Skin epidermis (tissue), 12 donors: ENCODE results near the gene TLCD4.
"Not testable (repeated sequence)": the region's sequence is repeated elsewhere in the genome, so short reads cannot be mapped to it uniquely, and the experiment has no call there.

Experiments used
- H3K27ac ChIP-seq, 21 experiments: fragments of 200-600 bp; sonication (generic) in 11 of 21; one replicate each; pipeline ENCODE4 v1.5.0; 2020; ENCODE audit warnings: mild to moderate bottlenecking in 3 of 21, inconsistent platforms in 2 of 21, moderate library complexity in 2 of 21
- H3K4me3 ChIP-seq, 7 experiments: fragments of 200-600 bp; sonication (generic) in 2 of 7; one replicate each; pipeline ENCODE4 v1.5.0; 2020; ENCODE audit warnings: inconsistent platforms in 2 of 7, mild to moderate bottlenecking in 2 of 7, moderate library complexity in 1 of 7

The TLCD4 gene, protein sequence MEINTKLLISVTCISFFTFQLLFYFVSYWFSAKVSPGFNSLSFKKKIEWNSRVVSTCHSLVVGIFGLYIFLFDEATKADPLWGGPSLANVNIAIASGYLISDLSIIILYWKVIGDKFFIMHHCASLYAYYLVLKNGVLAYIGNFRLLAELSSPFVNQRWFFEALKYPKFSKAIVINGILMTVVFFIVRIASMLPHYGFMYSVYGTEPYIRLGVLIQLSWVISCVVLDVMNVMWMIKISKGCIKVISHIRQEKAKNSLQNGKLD

DNA sequence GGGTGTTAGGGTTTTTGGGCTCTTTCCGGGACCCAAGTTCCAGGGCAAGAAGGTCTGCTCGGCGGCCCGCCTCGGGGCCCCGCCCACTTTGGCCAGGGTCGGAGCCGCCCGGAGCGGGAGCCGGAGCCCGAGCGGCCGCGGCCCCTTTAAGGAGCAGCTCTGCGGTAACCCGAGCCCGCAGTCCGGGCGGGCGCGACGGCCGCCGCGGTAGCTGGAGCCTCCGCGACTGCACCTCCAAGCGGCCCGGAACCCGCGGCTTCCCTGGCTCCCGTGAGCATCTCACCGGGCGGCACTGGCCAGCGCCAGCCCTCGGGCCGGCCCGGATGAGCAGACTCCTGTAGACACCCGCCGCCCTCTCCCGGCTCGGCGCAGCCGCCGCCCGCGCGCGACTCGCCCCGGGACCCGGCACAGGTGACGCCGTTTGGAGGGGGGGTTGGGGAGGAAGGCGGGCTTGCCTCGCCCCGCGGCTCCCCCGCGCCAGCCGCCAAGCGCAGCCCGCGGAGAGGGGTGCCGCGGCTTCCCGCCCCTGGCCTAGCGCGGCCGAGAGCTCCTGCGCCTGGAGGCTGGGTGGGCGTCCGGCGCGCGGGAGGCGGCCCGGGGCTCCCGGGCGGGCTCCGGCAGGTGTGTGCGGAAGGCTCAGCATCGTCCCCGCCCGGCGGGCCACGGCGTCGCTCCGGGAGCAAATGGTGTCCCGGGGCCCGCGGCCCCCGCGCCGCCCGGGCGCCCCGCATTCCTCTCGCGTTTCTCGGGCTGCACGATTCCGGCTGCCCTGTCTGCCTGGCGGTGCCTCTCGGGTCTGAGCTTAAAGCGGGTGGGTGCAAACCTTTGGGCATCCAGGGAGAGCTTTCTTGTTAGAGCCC is at the start of gene TLCD4:
Gene TLCD4, plus strand, starts transcription at position 149 of the 860 bp plus-strand sequence. CDS start 26,547 bp downstream, outside the sequence.
- Histone ChIP-seq H3K4me3 (peak within 1 kb of the TSS; percentile 42 to 67 (median 58)), H3K27ac (peak within 1 kb of the TSS in 8 of 21 experiments; percentile 7 to 70 (median 27))

DNA sequence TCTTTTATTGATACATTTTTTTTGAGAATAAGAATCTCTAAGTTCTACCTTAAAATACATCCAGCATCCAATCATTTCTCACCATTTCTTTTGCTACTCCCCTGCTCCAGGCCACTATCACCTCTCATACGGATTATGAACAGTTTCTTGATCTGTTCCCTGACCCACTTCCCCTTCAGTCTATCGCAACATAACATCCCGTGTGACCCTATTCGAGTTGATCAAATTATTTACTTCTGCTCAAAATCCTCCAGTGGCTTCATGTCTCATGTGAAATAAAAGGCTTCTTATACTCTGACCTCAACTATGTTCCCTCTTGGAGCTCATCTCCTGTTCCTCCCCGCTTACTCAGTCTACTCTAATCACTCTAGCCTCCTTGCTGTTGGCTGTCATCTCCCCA is 49.6 kb upstream of the TLCD4 start:
- Histone ChIP-seq H3K4me3 (no peak overlapping the region), H3K27ac (no peak overlapping the region)

DNA sequence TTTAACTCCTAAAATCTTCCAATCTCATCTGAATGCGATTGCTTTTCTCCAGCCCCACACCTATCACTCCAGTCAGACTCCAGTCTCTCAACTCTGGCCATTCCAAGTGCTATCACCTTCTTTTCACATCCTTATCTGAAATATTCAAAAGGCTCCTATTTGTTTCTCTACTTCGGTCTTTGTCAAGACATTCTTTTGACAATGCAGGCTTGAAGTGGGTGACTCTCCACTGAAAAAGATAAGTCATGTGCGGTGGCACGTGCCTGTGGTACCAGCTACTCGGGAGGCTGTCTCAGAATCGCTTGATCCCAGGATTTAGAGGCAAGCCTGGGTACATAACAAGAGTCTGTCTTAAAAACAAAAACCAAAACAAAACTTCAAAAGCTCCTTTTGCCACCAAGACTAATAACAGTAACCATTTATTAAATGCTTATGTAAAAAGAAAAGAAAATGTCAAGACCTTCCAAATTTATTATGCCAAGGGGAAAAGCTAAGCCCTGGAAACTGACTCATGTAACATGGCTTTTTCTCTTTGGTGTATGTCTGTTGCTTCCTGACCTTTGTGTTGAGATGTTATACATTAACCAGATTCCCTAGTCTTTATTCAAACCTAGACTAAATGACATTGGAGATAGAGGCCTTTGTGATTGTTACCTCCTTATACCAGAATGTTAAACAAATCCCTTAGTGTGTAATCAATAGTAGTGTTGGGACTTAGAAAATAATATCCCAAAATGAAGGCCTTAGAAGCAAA is 48.0 kb upstream of the TLCD4 start:
- H3K27ac ChIP-seq, result no peak overlapping the region
- no peak overlapping the region for H3K4me3 ChIP-seq

DNA sequence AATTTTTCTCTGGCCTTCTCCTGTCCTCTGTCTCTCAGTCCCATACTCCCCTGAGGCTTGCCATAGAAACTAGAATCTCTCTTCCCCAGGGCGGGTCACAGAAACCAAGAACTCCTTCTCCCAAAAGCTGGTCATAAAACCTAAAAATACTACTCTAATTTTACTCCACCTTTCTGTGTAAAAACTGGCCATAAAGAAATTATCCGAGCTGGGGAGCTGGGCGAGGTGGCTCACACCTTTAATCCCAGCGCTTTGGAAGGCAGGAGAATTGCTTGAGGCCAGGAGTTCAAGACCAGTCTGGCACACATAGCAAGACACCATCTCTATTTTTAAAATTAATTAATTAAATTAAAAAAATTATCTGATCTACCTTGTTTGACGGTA is 47.5 kb upstream of the TLCD4 start:
- no peak overlapping the region for H3K4me3 ChIP-seq
- H3K27ac ChIP-seq, result no peak overlapping the region

DNA sequence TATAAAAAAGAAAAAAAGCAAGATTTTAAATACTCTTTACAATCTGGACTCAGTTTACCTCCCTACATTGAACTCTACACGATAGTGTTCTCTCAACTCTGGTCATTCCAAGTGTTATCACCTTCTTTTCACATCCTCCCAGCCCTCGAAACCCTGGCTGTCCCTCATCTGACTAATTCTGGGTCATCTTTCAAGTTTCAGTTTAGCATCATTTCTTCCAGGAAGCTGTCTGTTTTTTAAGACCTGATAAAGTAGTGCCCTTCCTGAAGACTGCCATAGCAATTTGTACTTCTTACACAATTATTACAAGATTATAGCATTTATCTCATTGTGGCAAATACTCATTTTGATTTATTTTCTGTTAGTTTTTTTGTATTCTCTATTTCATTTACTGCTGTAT is 45.6 kb upstream of the TLCD4 start:
- H3K4me3 ChIP-seq, result peak overlapping the region in 2 of 7 experiments; percentile 56 to 61
- H3K27ac ChIP-seq, result peak overlapping the region in 5 of 21 experiments; percentile 83 to 93 (median 86)

DNA sequence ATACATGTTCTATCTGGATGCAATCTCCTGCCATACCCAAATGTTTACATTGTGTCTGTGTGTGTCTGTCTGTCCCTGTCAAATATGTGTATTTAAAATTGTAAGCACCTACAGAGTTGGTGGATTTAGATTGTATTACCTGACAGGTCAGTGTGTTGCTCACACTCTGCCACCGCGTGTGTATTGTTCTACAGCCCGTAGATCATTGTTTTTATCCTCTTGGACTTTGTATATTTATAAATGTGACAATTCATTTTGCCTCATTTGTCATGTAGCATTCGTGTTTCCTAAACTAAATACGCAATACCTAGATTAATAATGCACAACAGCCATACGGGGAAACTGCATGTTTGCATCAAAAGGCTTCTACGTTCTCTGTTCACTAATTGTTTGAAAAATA is 45.0 kb upstream of the TLCD4 start:
- H3K27ac ChIP-seq, result peak overlapping the region in 20 of 21 experiments; percentile 82 to 96 (median 93)

DNA sequence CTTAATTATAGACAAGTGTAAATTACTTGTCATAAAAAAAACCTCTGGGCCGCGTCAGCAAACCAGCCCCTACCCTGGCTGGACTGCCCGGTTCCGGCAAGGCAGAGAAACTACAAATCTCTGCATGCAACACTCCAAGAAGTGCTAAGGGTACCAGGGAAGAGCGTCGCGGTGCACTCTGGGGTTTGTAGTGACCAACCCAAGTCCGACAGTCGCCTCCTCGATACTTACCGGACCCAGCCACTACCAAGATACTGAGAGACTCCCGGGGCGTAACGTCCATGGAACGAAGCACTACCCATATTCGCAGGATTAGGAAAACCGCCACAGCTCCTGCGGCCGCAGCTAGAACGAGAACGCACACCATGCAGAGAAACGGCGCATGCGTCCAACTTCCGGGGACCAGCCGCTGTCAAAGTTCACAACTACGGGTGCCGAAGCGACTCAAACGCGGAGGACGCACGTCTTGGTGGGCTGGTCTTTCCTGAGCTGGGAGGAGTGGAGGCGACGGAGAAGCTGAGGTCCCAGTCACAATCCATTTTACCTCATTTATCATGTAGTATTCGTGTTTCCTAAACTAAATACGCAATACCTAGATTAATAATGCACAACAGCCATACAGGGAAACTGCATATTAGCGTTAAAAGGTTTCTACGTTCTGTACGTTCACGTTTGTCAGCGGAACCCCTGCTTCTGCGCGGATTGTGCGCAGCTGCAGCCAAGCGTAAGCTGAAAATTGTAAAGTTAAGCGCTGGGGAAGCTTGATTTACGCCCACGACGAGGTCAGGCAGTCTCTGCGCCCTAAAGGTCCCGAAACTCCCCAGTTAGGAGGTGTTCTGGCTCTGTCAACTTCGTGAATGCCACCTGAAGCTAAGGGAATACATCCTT is 44.4 kb upstream of the TLCD4 start, which contains the start of gene ALG14:
Gene ALG14, minus strand, starts transcription at position 420 of the 888 bp plus-strand sequence. Its CDS starts 53 bp downstream, at position 367.
- peak within 1 kb of the TSS; percentile 48 to 63 (median 56) for H3K4me3 ChIP-seq
- H3K27ac ChIP-seq, result peak within 1 kb of the TSS in 20 of 21 experiments; percentile 82 to 96 (median 93)

More for the DNA sequence above, 45.0 kb upstream of the TLCD4 start:
- peak overlapping the region; percentile 48 to 63 (median 56) for H3K4me3 ChIP-seq

DNA sequence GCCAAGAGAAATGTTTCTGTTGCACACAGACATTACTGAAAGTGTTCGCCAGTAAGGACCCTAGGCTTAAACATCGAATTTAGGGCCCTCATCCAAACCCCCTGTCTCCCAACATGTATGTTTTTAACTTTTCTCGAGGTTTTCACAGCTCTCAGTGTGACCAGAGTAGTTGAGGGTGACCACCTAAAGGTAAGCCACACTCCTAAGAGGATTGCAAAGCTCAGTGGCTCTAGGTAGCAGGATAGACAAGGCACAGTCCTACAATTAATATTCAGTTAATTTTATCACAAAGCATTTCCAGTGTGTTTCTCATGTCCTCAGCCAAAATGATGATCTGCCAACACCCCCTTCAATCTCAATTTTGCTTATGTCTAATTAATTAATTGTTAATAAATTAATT is 43.7 kb upstream of the TLCD4 start:
- peak overlapping the region; percentile 48 to 63 (median 56) for H3K4me3 ChIP-seq
- H3K27ac ChIP-seq, result peak overlapping the region in 19 of 21 experiments; percentile 82 to 96 (median 93)

DNA sequence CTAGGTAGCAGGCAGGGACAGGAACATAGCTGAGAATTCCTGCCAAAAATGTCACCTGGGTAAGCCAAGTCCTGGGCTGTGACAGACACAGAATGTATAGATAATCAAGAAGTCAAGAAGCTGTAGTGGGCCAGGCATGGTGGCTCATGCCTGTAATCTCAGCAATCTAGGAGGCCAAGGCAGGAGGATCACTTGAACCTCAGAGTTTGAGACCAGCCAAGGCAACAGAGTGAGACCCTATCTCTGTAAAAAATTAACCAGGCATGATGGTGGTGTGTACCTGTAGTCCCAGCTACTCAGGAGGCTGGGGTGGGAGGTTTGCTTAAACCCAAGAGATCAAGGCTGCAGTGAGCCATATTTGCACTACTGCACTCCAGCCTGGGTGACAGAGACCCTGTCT is 41.1 kb upstream of the TLCD4 start:
- no peak overlapping the region for H3K4me3 ChIP-seq
- H3K27ac ChIP-seq, result no peak overlapping the region

DNA sequence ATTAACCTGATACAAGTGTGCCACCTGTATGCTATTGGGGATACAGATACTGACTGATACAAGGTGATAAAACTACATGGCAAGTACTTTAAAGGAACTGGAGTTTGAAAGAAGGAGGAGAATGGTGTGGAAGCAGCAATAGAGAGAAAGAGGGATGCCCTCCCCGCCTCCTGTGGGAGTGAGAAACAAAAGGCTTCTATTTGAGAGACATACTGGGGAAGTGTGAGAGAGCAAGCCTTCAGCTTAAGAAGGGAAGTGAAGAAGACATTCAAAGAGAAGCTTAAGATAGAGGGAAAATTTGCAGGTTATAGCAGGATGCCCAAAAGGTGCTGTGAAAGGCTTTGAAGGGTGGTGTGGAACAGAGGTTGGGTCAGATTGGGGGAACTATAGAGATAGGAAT is 36.7 kb upstream of the TLCD4 start:
- Histone ChIP-seq H3K27ac (no peak overlapping the region), H3K4me3 (no peak overlapping the region)

DNA sequence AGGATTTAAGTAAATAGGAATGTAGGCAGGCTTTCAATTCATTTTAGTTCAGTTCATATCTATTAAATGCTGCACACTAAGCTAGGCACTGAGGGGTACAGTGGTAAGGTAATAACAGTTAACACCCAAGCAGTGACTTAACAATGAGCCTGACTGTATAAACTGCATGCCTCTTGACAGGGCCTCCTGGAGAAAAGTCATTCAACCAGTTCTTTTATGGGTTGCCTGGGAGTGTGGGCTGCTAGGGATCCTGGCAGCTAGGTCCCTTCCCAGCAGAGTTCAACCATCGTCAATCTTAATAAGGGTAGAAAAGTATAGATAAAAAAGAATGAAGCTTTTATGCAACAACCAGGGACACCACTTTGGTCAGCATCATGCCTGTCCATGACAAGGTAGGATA is 36.3 kb upstream of the TLCD4 start:
- Histone ChIP-seq H3K4me3 (no peak overlapping the region), H3K27ac (no peak overlapping the region)

DNA sequence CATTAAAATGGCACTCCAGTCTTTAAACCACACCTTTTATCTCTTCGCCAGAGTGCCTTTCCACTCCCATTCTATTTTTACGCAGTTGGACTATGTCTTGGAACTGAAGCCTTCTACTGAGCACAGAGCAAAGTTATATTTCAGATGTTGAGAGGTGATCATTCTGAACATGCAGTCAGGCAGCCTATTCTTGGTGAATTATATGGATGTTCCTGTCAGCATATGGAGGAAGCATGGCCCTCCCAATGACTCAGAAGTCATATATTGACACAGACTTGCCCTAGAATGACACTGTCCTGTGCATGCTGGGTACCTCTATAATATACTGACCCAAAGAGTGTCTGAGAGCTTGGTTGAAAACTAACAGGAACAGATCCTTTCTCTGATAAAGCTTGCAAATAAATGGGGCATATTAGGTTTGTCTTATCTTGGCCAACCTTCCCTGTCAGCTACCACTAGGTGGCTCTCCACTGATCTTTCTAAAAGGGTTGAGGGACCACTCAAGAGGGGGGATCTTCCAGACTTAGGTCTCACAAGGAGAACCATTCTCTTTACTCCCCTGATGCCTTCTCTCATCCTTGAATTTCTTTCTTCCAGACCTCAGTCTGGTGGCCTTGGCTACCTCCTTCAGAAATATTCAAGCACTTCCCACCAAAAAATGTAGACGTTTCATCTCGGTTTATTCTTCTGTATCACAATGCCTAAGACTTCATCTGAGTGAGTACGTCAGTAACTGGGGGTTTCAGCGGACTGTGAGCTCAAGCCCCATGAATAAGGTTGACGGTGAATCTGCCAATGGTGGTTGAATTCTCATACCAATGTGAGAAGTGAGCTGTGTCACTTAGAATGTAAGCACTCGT is 32.6 kb upstream of the TLCD4 start:
- no peak overlapping the region for H3K27ac ChIP-seq
- H3K4me3 ChIP-seq, result no peak overlapping the region

DNA sequence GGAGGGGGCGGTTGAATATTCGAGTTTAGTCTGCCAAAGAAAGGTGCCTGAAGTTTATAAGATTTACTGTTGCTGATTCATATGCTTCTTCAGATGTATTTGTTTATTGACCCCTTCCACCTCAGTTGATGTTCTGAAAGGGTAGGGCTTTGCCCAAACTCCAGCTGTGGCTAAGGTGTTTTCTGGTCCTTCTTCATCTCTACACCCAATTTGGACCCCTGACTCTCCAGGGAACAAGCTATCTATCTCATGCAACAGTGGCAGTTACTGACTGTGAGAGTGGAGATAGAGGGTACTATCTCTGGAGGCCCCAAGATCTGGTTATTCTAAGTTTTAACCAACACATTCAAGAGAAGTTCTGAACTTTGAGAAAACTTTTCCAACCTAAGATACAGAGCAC is 31.8 kb upstream of the TLCD4 start:
- Histone ChIP-seq H3K27ac (no peak overlapping the region), H3K4me3 (no peak overlapping the region)

DNA sequence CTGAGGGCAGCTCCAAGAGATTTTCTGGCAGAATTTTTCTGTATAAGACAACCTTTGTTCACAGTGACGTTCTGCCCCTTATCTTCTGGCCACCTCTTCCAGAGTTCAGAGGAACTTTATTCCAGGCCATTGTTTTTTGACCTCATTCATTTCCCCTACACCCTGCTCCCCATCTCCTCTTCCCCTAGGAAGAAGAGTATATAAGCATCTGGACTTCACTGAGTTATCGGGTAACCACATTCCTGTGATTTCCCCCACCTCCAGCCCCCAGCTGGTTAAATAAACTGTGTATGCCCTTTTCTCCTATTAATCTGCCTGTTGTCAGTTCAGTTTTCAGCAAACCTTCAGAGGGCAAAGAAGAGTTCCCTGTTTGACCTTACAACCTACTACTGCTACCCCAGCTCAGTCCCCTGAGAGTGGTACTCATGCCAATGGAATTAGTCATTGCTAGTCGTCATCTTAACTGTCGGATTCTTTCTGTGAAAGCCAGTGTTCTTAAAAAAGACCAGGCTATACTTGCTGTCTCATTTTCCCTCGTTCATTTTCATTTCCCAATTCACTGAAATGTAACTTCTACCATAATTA is 30.1 kb upstream of the TLCD4 start:
- no peak overlapping the region for H3K4me3 ChIP-seq
- no peak overlapping the region for H3K27ac ChIP-seq

DNA sequence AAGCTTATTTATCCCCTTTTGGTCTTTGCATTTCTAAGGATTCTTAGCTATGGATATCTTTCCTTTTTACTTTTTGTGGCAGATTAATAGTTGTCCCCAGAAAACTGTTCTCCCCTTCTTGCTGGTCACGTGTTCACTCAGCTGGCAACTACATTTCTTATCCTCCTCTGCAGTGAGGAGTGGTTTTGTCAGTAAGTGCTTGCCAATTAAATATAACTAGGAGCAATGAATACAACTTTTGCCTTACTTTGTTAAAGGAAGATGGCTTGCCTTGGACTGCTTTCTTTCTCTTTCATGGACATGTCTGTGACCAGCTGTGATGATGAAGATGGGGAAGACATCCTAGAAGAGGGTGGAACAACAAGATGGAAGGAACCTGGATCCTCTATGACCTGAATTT is 28.9 kb upstream of the TLCD4 start:
- no peak overlapping the region for H3K27ac ChIP-seq
- H3K4me3 ChIP-seq, result no peak overlapping the region

DNA sequence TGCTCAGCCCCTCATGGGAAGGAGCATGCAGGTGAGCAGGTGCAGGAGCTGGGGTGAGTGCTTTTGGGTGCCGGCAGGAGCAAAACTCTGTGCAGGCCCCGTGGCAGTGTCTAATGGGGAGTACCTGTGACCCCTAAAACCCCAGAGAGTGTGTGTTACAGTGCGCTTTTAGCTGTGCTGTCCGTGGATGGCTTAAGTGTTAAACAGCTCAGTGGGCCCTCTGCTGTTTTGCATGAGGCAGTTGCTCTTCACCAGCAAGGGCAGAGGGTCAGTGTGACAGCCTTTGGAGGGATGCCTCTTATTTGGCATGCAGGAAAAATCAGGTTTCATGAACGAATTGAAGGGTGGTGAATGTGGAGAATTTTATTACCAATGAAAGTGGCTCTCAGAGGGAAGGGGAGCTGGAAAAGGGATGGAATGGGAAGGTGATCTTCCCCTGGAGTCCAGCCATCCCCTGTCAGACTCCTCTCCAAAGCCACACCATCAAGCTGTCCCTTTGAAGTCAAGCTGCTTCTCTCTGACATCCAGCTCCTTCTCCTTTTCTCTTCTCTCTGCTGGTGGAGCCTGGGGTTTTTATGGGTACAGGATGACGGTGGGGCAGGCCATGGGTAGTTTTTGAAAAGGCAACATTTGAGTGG is 27.4 kb upstream of the TLCD4 start:
- Histone ChIP-seq H3K4me3 (no peak overlapping the region), H3K27ac (no peak overlapping the region)

DNA sequence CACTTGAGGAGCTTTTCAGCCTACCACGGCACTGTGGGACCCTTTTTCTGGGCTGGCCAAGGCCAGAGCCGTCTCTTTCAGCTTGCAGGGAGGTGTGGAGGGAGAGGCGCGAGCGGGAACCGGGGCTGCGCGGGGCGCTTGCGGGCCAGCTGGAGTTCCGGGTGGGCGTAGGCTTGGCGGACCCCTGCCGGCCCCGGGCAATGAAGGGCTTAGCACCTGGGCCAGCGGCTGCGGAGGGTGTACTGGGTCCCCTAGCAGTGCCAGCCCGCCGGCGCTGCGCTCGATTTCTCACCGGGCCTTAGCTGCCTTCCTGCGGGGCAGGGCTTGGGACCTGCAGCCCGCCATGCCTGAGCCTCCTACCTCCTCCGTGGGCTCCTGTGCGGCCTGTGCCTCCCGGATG is 25.9 kb upstream of the TLCD4 start:
- not testable (repeated sequence) for H3K27ac ChIP-seq, H3K4me3 ChIP-seq
